Measurements from ENCODE around the gene RIBC2.
"Not testable (repeated sequence)": the region's sequence is repeated elsewhere in the genome, so short reads cannot be mapped to it uniquely, and the experiment has no call there.

The RIBC2 gene, protein sequence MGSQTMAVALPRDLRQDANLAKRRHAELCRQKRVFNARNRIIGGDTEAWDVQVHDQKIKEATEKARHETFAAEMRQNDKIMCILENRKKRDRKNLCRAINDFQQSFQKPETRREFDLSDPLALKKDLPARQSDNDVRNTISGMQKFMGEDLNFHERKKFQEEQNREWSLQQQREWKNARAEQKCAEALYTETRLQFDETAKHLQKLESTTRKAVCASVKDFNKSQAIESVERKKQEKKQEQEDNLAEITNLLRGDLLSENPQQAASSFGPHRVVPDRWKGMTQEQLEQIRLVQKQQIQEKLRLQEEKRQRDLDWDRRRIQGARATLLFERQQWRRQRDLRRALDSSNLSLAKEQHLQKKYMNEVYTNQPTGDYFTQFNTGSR

DNA sequence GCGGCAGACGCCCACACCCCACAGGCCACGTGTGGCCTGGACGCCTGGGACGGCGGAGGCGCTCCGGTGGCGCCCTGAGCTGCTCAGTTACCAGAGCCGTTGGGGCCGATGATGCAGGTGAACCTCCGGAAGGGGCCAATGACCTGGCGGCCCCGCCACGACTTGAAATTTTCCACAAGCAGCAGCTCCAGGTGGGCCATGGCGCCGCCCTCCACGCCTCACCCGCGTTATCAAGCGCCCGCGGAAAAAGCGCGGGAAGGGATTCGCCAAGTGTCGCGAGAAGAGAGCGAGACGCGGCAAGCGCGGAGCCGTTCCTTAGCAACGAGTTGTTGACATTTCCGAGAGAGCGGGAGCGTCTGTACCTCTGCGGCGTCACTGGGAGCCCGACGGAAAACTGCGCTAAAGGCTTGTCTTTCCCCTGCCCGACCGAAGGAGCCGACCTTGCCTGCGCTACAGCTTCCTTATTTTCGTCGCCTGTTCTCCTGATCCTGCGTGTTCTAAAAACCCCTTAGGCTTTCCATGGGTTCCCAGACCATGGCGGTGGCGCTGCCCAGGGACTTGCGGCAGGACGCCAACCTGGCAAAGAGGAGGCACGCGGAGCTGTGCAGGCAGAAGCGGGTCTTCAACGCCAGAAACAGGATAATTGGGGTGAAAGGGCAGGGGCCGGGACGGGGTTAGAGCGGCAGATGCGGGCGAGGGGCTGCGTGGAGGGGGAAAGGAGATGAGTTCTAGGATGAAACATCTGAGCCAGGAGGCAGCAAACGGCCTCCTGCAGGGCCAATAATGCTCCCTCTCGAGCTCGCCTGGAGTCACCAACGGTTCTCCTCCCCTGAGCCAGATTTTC lies at the start of gene RIBC2, which contains the start of gene SMC1B:
Gene RIBC2 (plus strand): TSS at position 326 of the 844 bp plus-strand sequence. CDS start 194 bp downstream, at position 520.
Gene SMC1B (minus strand): TSS at position 232 of the 844 bp plus-strand sequence. CDS start 32 bp downstream, at position 200.
- DNase-seq: peak; percentile 88
- Mint-ChIP-seq H3K4me3 (peak within 1 kb of the TSS; percentile 82), H3K27me3 (no peaks in the 10 kb centered on the region), H3K36me3 (ENCODE audit: low read depth) (peaks cover 4% of the 10 kb centered on the region), H3K27ac (peak within 1 kb of the TSS; percentile 74), H3K9me3 (no peaks in the 10 kb centered on the region), H3K4me1 (peaks cover 15% of the 10 kb centered on the region)
- peak; percentile 97 for ATAC-seq

DNA sequence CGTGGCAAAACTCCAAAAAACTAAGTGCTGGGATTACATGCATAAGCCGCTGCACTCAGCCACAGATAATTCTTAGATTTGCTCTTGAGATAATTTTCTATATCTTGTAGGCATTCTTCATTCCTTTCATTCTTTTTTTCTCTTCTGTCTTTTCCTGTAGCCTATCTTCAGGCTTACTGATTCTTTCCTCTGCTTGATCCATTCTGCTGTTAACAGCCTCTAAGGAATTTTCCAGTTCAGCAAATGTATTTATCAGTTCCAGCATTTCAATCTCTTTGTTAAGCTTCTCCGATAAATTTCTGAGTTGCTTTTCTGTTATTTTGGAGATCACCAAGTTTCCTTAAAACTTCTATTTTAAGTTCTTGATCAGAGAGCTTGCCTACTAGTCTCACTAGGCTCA lies 46.8 kb upstream of the RIBC2 start:
- no peaks in the 10 kb centered on the region for H3K36me3 Mint-ChIP-seq (ENCODE audit: low read depth)

GRCh38 chr22:45373592-45373991 lies 39.9 kb upstream of the RIBC2 start:
- not testable (repeated sequence) for H3K27me3 Mint-ChIP-seq; H3K4me3 Mint-ChIP-seq; ATAC-seq; H3K9me3 Mint-ChIP-seq; H3K36me3 Mint-ChIP-seq (ENCODE audit: low read depth); DNase-seq; H3K4me1 Mint-ChIP-seq; H3K27ac Mint-ChIP-seq

More for the DNA sequence above, 46.8 kb upstream of the RIBC2 start:
- DNase-seq: no peak
- peaks cover 7% of the 10 kb centered on the region for H3K27me3 Mint-ChIP-seq
- no peak overlapping the region for H3K27ac Mint-ChIP-seq
- H3K4me3 Mint-ChIP-seq: no peak overlapping the region
- peaks cover 7% of the 10 kb centered on the region for H3K9me3 Mint-ChIP-seq
- no peaks in the 10 kb centered on the region for H3K4me1 Mint-ChIP-seq
- ATAC-seq: no peak

GRCh38 chr22:45376009-45376408 lies 37.5 kb upstream of the RIBC2 start:
- Mint-ChIP-seq H3K36me3 (ENCODE audit: low read depth) (no peaks in the 10 kb centered on the region), H3K27me3 (peaks cover 2% of the 10 kb centered on the region), H3K27ac (no peak overlapping the region), H3K9me3 (no peaks in the 10 kb centered on the region), H3K4me1 (peaks cover 4% of the 10 kb centered on the region), H3K4me3 (no peak overlapping the region)
- ATAC-seq (peak; percentile 43), DNase-seq (no peak)

DNA sequence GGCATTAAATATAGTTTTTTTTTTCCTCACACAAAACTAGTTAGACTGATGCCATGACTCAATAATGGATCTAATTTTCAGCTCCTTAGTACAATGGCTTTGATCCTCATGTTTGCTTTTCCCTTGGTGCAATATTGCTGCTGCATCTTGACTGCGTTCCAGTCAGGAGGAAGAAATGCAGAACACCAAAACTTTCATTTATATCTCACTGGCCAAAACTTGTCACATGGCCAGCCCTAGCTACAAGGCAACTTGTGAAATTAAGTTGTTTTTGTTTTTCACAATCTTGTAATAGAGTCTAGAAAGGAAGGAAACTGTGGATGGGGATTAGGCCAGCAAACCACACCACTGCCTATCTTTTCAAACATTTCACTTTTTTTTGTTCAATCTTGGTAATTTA lies 36.8 kb upstream of the RIBC2 start:
- Mint-ChIP-seq H3K36me3 (ENCODE audit: low read depth) (no peaks in the 10 kb centered on the region), H3K4me3 (no peak overlapping the region), H3K9me3 (no peaks in the 10 kb centered on the region), H3K27me3 (peaks cover 2% of the 10 kb centered on the region), H3K4me1 (peaks cover 4% of the 10 kb centered on the region), H3K27ac (no peak overlapping the region)
- ATAC-seq: no peak
- no peak for DNase-seq

- ATAC-seq: no peak
- H3K27ac Mint-ChIP-seq: no peak overlapping the region
- no peaks in the 10 kb centered on the region for H3K4me1 Mint-ChIP-seq
- DNase-seq: no peak
- H3K4me3 Mint-ChIP-seq: no peak overlapping the region
- peaks cover 2% of the 10 kb centered on the region for H3K27me3 Mint-ChIP-seq
- no peaks in the 10 kb centered on the region for H3K36me3 Mint-ChIP-seq (ENCODE audit: low read depth)
- no peaks in the 10 kb centered on the region for H3K9me3 Mint-ChIP-seq
Observed at GRCh38 chr22:45381348-45381747, 32.1 kb upstream of the RIBC2 start.

- no peaks in the 10 kb centered on the region for H3K4me1 Mint-ChIP-seq
- H3K9me3 Mint-ChIP-seq: no peaks in the 10 kb centered on the region
- H3K4me3 Mint-ChIP-seq: no peak overlapping the region
- H3K36me3 Mint-ChIP-seq (ENCODE audit: low read depth): no peaks in the 10 kb centered on the region
- no peak overlapping the region for H3K27ac Mint-ChIP-seq
- no peaks in the 10 kb centered on the region for H3K27me3 Mint-ChIP-seq
- DNase-seq (no peak), ATAC-seq (no peak)
Observed at GRCh38 chr22:45389546-45389945, 23.9 kb upstream of the RIBC2 start.

- Mint-ChIP-seq H3K27me3 (no peaks in the 10 kb centered on the region), H3K36me3 (ENCODE audit: low read depth) (no peaks in the 10 kb centered on the region), H3K4me1 (no peaks in the 10 kb centered on the region), H3K9me3 (no peaks in the 10 kb centered on the region), H3K27ac (no peak overlapping the region), H3K4me3 (no peak overlapping the region)
- DNase-seq (no peak), ATAC-seq (no peak)
Observed at GRCh38 chr22:45397806-45398205, 15.7 kb upstream of the RIBC2 start.

GRCh38 chr22:45398214-45398613 lies 15.3 kb upstream of the RIBC2 start:
- H3K36me3 Mint-ChIP-seq (ENCODE audit: low read depth): no peaks in the 10 kb centered on the region
- H3K27ac Mint-ChIP-seq: no peak overlapping the region
- no peaks in the 10 kb centered on the region for H3K27me3 Mint-ChIP-seq
- DNase-seq: no peak
- H3K9me3 Mint-ChIP-seq: no peaks in the 10 kb centered on the region
- H3K4me1 Mint-ChIP-seq: no peaks in the 10 kb centered on the region
- no peak overlapping the region for H3K4me3 Mint-ChIP-seq
- no peak for ATAC-seq

DNA sequence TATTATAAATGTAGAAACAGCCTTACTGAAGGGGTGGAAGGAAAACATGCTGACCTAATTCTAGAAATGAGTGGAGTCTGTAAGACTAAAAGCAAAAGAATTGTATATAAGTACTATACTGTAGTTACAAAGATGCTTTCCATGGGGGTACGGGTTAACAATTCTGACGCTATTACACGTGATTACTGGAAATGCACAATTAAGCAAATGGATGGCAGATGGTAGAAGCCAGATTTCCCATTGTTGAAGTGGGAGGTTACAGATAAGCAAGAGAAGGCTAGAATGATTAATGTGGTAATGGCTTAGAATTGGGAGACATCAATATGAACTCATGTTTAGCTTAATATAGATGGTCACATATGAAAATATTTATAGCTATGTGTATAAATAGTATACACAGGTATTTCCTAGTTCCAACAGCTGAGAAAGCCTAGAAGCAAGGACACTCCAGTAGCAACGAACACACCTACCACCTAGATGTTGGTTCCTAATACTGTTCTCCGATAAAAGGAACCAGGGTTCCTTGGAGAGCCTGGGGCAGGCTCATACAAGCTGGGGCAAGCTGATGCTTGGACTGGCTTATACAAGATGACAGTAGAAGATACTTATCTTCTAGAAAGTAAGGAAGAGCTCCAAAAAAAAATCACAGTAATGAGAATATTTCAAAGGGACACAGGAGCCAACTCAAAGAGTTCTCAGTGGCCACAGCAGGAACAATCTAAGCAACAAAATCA lies 13.6 kb upstream of the RIBC2 start:
- no peak overlapping the region for H3K4me3 Mint-ChIP-seq
- DNase-seq (no peak), ATAC-seq (no peak)
- no peaks in the 10 kb centered on the region for H3K9me3 Mint-ChIP-seq
- no peaks in the 10 kb centered on the region for H3K36me3 Mint-ChIP-seq (ENCODE audit: low read depth)
- H3K27ac Mint-ChIP-seq: no peak overlapping the region
- no peaks in the 10 kb centered on the region for H3K4me1 Mint-ChIP-seq
- H3K27me3 Mint-ChIP-seq: no peaks in the 10 kb centered on the region

DNA sequence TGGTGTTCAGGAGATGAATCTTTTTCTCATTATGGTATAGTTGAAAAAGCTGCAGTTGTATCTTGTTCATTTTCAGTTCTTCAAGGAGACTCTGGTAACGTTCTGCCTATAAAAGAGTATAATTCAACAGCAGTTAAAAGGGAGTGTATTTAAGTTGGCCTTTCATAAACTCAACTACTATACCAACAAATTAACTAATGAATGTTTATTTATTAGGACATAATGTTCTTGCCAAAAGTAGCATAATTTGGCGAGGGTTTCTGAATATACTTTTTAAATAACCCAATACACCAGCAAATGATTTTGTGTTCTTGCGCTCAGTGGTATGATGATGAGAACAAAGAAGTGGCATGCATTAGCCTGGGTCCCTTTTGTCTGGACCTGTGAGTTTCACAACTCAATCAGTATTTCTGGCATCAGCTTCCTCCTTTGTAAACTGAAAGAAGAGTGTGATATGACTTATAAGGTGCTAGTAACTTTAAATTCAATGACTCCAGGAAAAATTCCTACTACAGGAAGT lies 11.0 kb upstream of the RIBC2 start:
- H3K27ac Mint-ChIP-seq: no peak overlapping the region
- ATAC-seq (no peak), DNase-seq (no peak)
- no peak overlapping the region for H3K4me3 Mint-ChIP-seq
- H3K36me3 Mint-ChIP-seq (ENCODE audit: low read depth): no peaks in the 10 kb centered on the region
- H3K27me3 Mint-ChIP-seq: no peaks in the 10 kb centered on the region
- no peaks in the 10 kb centered on the region for H3K9me3 Mint-ChIP-seq
- H3K4me1 Mint-ChIP-seq: no peaks in the 10 kb centered on the region

DNA sequence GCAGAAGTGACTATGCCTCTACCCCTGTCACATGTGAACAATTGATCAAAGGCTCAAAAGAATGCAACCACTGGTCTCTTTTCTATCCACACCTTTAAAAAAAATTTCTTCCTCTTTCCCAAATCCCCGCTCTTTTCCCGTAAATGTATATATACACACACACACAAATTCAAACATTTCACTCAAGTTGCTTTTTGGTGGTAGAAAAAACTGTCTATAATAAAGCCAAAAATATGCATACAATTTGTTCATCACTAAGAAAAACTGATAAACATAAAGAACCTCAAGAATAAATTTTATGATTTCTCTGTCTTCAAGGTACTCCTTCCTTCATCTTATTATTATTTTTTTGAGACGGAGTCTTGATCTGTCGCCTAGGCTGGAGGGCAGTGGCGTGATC lies 5.7 kb upstream of the RIBC2 start:
- H3K4me1 Mint-ChIP-seq: peaks cover 2% of the 10 kb centered on the region
- H3K9me3 Mint-ChIP-seq: peaks cover 4% of the 10 kb centered on the region
- no peak for ATAC-seq

DNA sequence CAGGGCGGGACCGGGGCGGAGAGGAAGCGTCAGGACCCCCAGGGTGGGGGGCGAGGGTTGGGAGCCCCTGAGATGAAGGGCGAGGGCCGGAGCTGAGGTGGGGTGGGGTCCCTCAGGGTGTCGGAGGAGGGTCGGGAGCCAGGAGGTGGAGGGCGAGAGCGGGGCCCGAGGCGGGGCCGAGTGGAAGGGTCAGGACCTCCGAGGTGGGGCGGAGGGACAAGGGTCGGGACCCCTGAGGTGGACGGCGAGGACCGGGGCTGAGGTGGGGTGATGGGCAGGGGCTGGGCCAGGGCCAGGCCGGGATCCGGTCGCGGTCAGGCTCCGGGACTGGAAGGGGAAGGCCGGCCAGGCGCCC lies 503 bp upstream of the RIBC2 start:
- DNase-seq: no peak
- Mint-ChIP-seq H3K4me1 (peaks cover 15% of the 10 kb centered on the region), H3K27ac (no peak overlapping the region), H3K9me3 (no peaks in the 10 kb centered on the region), H3K27me3 (no peaks in the 10 kb centered on the region), H3K36me3 (ENCODE audit: low read depth) (peaks cover 3% of the 10 kb centered on the region), H3K4me3 (peak overlapping the region; percentile 14)
- no peak for ATAC-seq

More for the DNA sequence above, 5.7 kb upstream of the RIBC2 start:
- Mint-ChIP-seq H3K27me3 (peaks cover 2% of the 10 kb centered on the region), H3K36me3 (ENCODE audit: low read depth) (no peaks in the 10 kb centered on the region), H3K27ac (no peak overlapping the region), H3K4me3 (no peak overlapping the region)
- DNase-seq: no peak

DNA sequence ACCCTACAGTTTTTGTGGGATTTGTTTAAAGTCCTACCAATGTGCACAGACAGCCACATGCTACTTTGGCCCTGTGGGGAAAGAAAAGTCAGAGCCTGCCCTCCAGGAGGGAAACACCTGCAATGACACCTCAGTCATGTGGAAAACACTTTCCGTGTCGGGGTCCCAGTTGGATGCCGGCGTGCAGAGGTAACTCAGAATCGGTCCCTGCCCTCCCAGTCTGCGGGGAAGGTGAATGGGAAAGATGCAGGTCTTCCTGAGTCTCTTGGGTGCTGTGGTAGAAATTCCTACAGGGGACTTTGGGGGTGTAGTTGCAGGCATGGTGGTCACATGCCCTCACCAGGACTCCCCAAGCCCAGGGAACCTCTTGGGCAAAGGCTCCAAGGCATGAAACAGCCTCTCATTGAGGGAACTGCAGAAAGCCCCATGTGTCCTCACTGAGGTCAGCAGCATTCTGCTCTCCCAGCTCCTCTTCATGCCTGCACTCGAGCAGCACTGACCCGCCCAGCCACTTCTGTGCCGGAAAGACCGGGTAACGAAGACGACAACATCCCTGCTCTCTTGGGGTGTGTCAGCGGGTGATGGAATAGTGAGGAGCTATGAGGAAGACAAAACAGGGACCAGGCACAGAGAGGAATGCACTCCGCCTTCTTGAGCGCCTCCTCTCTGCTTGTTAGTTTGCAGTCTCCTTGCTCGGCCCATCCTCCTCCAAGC lies 4.7 kb downstream of the RIBC2 start:
- no peaks in the 10 kb centered on the region for H3K27me3 Mint-ChIP-seq
- no peak overlapping the region for H3K4me3 Mint-ChIP-seq
- DNase-seq (no peak), ATAC-seq (no peak)
- peaks cover 10% of the 10 kb centered on the region for H3K36me3 Mint-ChIP-seq (ENCODE audit: low read depth)
- H3K9me3 Mint-ChIP-seq: no peaks in the 10 kb centered on the region
- no peak overlapping the region for H3K27ac Mint-ChIP-seq
- peaks cover 15% of the 10 kb centered on the region for H3K4me1 Mint-ChIP-seq
